GM18505 (cell line): Measurements from ENCODE around the gene USP34.

Experiments
- ATAC-seq: cut with Tn5 transposase; IDR thresholded peaks from one replicate; pipeline ENCODE4 v1.9.1; 2021; ENCODE audit not compliant: unreplicated experiment
- POLR2A ChIP-seq: IDR thresholded peaks from 4 replicates; pipeline ENCODE4 v1.6.1; 2011; ENCODE audit warnings: borderline replicate concordance; ENCODE audit not compliant: insufficient read depth, insufficient read length; ENCODE audit errors: extremely low read depth

Gene USP34

DNA sequence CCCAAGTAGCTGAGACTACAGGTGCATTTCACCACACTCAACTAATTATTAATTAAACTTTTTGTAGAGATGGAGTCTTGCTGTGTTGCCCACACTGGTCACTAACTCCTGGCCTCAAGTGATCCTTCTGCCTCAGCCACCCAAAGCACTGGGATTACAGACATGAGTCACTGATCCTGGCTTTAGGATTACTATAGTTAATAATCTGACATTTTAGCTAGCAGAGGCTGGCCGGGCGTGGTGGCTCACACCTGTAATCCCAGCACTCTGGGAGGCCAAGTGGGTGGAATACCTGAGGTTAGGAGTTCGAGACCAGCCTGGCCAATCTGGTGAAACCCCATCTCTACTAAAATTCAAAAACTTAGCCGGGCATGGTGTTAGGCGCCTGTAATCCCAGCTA lies 39.5 kb downstream of the USP34 start:
- no peak for TF ChIP-seq POLR2A
- no peak for ATAC-seq

DNA sequence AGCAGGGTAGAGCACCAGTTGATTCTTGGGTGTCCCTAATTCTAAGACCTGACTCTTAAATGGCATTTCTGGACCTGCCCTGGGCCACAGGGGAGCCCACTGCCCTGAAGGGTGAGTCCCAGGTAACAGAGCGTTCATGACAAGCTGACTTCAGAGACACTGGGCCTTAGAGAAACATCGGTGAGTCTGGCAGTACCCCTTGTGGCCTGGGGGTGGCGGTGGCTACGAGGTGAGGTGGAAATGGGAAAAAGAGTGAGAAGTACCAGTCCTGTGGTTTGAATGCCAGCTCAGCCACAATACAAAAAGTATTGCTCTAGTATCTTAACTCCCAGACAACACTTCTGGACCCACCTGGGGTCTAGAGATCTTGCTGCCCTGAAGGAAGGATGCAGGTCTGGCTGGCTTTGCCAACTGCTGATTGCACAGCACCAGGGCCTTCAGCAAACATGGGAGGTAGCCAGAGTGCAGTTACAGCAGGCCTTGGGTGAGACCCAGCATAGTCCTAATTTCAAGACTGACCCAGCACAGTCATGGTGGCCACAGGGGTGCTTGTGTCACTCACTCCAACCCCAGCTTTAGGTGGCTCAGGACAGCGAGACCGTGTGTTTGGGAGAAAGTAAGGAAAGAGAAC lies 44.5 kb downstream of the USP34 start:
- peak; percentile 60 for ATAC-seq
- TF ChIP-seq POLR2A = no peak

DNA sequence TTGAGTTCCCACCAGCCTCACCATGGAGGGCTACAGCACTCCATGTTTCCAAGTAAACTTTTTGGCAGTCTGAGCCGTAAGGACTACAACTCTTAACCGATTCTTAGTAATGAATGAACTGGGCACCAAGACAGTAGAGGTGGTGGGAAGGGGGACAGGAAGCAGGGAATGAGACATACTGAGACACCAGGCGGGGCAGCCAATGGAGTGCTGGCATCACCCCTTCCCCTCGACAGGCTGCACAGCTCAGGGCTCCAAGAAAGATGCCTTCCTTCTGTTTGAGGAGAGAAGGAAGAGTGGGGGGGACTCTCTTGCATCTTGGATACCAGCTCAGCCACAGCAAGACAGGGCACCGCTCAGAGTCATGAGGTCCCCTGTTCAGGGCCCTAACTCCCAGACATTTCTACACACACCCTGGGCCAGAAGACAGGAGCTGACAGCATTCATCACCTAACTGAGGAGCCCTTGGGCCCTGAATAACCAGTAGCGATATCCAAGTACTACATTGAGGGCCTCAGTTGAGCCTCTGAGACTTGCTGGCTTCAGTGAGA lies 45.2 kb downstream of the USP34 start:
- ATAC-seq = peak; percentile 15
- no peak for TF ChIP-seq POLR2A

DNA sequence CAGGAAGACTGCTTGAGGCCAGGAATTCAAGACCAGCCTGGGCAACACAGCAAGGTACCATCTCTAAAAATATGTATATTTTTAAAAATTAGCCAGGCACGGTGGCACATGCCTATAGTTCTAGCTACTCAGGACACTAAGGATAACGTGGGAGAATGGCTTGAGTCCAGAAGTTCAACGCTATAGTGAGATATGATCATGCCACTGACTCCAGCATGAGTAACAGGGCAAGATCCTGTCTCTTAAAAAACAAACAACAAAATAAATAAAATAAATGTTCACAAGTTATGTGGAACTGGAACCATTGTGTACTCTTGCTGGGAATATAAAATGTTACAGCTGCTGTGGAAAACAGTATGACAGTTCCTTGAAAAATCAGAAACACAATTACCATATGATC lies 47.2 kb downstream of the USP34 start:
- no peak for TF ChIP-seq POLR2A
- no peak for ATAC-seq

DNA sequence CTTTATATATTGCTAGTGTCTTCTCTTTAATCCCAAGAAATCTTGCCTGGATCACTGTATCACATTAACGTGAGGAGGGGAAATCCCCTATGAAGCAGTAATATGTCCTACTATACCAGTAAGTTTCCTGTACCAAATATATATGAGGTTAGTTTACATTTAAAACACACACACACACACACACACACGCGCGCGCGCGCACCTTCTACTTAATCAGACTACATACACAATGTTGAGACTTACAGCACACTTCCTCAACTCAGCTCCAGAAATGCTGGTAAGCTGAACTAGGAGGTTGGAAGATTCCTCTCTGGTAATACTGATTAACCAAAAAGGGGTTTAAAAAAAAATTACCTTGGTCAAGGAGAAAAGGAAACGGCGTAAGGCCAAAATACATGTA lies 49.3 kb downstream of the USP34 start:
- ATAC-seq = no peak
- no peak for TF ChIP-seq POLR2A

DNA sequence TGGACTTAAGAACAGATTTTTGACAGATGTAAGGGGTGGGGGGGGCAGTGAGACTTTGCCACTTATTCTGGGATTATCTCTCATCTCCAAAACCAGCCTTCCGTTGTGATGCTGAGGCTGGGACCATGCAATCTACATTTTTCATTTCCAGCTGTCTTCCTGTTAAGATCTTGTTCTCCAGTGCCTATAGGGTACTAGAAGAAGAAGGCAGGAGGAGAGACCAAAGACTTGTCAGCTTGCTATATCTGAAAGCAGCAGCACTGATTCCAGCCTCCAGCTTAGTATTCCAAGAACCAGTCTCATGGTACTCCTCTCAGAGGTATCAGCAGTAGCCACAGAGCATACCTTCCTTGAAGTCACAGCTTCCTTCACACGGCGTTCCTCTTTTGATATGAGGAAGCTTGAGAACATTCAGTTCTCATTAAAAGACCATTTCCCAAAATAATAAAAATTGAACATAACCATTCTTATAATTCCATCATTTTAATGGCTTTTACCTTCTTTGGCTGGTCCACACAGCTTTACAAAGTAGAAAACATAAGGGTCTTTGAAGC lies 49.8 kb downstream of the USP34 start:
- no peak for TF ChIP-seq POLR2A
- no peak for ATAC-seq

DNA sequence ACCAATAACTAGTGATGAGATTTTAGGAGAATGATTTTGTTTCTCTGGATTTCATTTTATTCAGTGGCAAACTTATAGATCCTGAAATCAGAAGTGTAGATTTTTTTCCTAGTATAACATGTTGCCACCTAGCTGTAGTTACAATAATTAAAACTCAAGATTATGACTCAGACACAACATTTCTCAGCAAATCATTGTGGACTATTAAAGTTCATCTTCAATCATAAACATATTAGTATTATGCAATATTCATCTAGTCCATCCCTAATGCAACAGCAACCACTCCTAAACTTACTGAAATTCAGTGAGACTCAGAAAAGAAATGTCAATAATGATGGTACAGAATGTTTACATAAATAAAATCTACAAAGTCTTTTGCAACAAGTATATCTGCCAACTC lies 51.3 kb downstream of the USP34 start:
- no peak for ATAC-seq
- TF ChIP-seq POLR2A = no peak

DNA sequence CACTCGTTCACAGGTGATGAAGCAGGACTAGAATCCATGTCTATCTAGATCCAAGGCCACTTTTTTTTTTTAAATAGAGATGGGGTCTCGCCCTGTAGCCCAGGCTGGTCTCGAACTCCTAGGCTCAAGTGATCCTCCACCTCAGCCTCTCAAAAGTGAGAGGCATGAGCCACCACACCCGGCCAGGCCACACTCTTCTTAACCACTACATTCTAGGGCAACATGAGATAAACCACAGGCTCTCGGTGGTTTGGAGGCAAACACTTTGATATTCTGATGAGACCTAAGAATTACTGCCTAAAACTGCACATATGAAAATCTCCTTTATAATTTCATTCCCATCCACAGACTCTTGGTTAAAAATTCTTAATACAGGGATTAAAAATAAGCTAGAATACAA lies 51.8 kb downstream of the USP34 start:
- no peak for ATAC-seq
- no peak for TF ChIP-seq POLR2A

DNA sequence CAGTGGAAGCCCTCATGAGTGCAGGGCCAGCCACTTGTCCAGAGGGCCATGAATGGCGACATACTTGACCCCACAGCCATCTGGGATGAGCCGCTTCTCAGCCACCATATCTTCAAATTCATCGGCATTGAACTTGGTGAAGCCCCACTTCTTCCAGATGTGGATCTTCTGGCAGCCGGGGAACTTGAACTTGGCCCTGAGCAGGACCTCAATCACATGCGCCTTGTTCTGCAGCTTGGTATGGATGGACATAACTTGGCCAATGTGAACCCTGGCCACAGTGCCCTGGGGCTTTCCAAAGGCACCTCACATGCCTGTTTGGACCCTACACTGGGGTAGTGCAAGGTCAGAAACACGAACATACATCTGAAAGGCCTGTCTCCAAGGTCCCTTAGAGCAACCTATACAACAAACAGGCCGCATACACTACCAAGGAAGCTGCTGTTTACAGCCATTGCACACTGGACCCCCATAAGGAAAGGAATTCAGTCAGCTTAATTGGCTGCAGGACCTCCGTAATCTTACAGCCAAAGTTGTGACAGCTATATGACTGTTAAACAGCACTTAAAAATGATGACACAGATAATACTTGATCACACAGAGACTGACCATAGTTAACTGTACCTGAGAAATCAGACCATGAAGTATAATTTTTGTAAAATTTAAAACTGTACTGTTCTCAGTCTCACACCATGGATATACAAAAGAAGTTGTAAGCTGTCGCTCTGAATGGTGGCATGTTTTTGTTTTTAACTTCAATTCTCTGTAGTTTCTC lies 53.8 kb downstream of the USP34 start:
- TF ChIP-seq POLR2A = no peak
- no peak for ATAC-seq

DNA sequence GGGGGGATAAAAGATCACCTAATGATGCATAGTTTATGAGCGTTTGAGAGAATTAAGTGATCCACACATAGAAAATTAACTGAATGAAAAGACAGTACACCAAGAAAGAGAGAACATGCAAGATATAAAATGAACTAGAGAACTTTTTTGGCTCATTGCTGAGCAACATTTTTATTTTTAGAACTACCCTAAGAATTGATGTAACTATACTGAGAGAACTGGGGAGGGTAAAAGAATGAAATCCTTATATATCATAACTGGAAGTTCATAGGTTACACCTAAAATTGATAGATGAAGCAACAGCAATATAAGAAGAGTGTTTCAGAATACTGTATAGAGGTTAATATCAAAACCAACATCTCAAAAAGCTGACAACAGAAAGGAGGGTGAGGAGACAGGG lies 55.6 kb downstream of the USP34 start:
- no peak for TF ChIP-seq POLR2A
- no peak for ATAC-seq

DNA sequence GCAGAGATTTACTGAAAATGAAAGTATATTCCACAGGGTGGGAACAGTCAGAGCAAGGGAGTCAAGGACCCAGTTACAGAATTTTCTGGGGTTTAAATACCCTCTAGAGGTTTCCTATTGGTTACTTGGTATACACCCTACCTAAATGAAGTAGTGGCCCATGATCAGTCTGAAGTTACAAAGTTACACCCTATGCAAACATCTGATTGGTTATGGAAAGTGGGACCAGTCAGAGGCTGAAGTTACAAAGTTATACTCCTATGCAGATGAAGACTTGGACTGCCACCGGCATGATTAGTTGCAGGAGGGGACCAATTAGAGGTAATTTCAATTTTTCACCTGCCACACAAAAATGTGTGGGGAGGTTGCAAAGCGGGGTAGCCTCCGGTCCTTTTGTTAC lies 56.2 kb downstream of the USP34 start:
- TF ChIP-seq POLR2A = no peak
- no peak for ATAC-seq

DNA sequence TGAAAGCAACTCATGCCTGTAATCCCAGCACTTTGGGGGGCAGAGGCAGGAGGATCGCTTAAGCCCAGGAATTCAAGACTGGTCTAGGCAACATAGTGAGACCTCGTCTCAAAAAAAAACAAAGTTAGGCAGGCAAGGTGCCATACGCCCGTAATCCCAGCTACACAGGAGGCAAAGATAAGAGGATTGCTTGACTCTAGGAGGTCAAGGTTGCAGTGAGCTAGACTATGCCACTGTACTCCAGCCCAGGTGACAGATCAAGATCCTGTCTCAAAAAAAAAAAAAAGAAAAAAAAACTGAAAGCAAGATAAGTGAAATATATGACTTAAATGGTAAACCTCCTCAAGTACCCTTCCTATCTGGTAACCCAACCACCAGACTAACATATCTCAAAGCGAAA lies 59.8 kb downstream of the USP34 start:
- no peak for ATAC-seq
- TF ChIP-seq POLR2A = no peak

DNA sequence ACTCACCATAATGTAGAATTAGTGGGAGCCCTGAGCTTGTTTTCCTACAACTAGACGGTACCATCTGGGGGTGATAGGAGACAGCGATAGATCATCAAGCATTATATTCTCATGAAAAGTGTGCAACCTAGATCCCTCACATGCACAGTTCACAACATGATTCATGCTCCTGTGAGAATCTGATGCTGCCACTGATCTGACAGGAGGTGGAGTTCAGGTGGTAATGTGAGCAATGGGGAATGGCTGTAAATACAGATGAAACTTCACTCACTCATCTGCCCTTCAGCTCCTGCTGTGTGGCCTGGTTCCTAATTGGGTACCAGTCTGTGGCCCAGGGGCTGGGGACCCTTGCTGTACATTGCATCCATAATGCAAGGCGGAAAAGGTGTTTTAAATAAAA lies 60.7 kb downstream of the USP34 start:
- no peak for ATAC-seq
- TF ChIP-seq POLR2A = no peak

DNA sequence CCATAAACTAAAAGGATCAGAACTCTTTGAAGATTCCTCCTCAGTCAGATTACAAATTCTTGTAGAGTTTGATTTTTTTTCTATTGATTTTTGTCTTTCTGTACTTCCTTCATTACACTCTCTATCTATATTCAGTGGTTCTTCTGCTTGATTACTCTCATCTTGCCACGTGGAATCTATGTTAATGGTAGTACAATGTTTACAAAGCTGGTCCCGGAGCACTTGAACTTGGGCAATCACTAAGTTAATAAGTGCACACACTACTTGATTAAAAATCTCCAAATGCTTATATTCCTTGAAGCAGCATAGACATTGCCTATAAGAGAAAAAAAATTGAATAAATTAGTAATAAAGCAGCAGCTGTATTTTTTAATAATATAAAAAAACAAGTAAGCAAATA lies 65.1 kb downstream of the USP34 start:
- no peak for TF ChIP-seq POLR2A
- no peak for ATAC-seq
